Stimulated activated CD4-positive, alpha-beta T cell treated with anti-CD3 and anti-CD28 coated beads, Interleukin-12 subunit alpha, Interleukin-12 subunit beta, amount 100 ng/mL, for 4 hours (primary cell): Measurements from ENCODE around the gene PCSK4.
"Not testable (repeated sequence)": the region's sequence is repeated elsewhere in the genome, so short reads cannot be mapped to it uniquely, and the experiment has no call there.

Experiments used
- DNase-seq: peaks from one replicate; pipeline ENCODE4 v3.0.0-alpha.2; 2020

PCSK4 gene

GRCh38 chr19:1452802-1453524 lies 37.2 kb downstream of the PCSK4 start:
- DNase-seq = no peak

GRCh38 chr19:1451916-1452801 lies 38.0 kb downstream of the PCSK4 start:
- no peak for DNase-seq

GRCh38 chr19:1450735-1451731 lies 39.1 kb downstream of the PCSK4 start:
- DNase-seq = no peak

- no peak for DNase-seq
Measured at GRCh38 chr19:1449467-1450442, 40.4 kb downstream of the PCSK4 start, which contains the start of gene APC2. APC2 (plus strand) TSS chr19:1450121; CDS start chr19:1453002, 2,881 bp downstream.

- DNase-seq = no peak
Measured at GRCh38 chr19:1447944-1448343, 42.2 kb downstream of the PCSK4 start.

- DNase-seq = no peak
Measured at GRCh38 chr19:1447504-1447903, 42.6 kb downstream of the PCSK4 start.

GRCh38 chr19:1446713-1447481 lies 43.3 kb downstream of the PCSK4 start:
- DNase-seq = peak; percentile 40

GRCh38 chr19:1445932-1446712 lies 44.0 kb downstream of the PCSK4 start:
- no peak for DNase-seq

GRCh38 chr19:1445185-1445931 lies 44.8 kb downstream of the PCSK4 start:
- DNase-seq = peak; percentile 78

- no peak for DNase-seq
Measured at GRCh38 chr19:1441677-1442438, 48.3 kb downstream of the PCSK4 start.

- no peak for DNase-seq
Measured at GRCh38 chr19:1441022-1441426, 49.1 kb downstream of the PCSK4 start.

- no peak for DNase-seq
Measured at GRCh38 chr19:1440418-1440801, 49.7 kb downstream of the PCSK4 start.

GRCh38 chr19:1439525-1440417 lies 50.4 kb downstream of the PCSK4 start:
- DNase-seq = not testable (repeated sequence)

GRCh38 chr19:1438933-1439354 lies 51.2 kb downstream of the PCSK4 start:
- DNase-seq = no peak

GRCh38 chr19:1438035-1438932 lies 51.9 kb downstream of the PCSK4 start, which contains the start of gene RPS15:
RPS15 (plus strand) TSS chr19:1438396; CDS start chr19:1438426, 30 bp downstream.
- DNase-seq = peak; percentile 96

GRCh38 chr19:1437609-1438008 lies 52.5 kb downstream of the PCSK4 start:
- no peak for DNase-seq
